Adipose tissue (tissue), 3 donors: ENCODE data around the gene PACSIN1. TPM values are rescaled to one million over a fixed set of nuclear protein-coding genes. Genes with fewer than 3 reads are reported as not detected.

Experiments
- H3K27ac ChIP-seq: one replicate; pipeline ENCODE4 v1.5.1; 2013; ENCODE audit warnings: low read depth, low read length
- WGBS, 3 donors: extraction: QIAGEN DNeasy Blood & Tissue Kit; methylation state at CpG; one replicate each; pipeline ENCODE4 v1.1.7; 2013; 5-methylcytosine and 5-hydroxymethylcytosine counted together
- polyA plus RNA-seq, 3 donors: library from polyadenylated mRNA; stranded (reverse); fragments of 200-250 nt; gene quantifications; one replicate each; pipeline ENCODE4 v1.2.3, GENCODE V29; 2013
- donor health status: healthy with polysubstance abuse.
- donor health status: Bipolar disorder and iron deficiency.
- donor health status: healthy.

The PACSIN1 gene
- polyA plus RNA-seq, 3 donors = 0.17 to 0.21 TPM; not detected in 1

DNA sequence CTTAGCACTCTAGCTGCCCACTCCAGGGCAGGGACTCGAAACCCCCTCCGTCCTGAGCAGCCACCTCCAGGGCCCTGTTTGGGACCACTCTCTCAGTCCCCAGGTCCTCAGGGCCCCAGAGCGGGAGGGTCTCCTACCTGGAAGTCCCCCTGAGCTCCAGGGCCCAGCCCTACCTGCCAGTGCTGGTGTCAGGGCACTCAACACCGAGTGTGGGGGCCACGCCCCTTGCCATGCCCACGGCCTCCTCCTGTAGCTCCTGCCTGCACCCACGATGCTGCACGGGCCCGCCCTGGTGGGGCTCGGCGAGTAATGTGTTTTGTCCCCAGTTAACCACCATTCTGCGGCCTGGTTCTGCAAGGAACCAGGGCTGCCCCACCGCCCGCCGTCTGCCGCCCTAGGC, 68.8 kb downstream of the PACSIN1 start:
- no peak overlapping the region for H3K27ac ChIP-seq
- WGBS, 3 donors = 84 to 89% (median 88%) methylated on average over 16 of the region's 16 CpGs

DNA sequence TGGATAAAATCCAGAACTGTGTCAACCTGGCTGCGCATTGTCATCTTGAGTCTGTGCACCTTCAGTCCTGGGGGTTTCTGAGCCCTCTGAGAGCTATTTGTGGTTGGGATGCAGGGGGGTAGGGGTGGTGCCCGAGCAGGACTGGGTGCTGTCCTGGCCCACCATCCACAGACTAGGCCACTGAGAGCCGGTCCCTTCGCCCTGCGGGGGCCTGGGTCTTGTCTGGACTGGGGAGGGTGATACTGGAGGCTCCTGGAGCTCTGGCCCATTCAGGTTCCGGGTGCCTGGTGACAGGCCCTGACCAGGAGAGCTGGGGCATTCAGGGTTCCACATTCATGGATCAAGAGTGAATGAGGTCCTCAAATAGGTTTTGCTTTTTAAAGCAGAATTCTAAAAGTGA, 69.3 kb downstream of the PACSIN1 start:
- no peak overlapping the region for H3K27ac ChIP-seq

DNA sequence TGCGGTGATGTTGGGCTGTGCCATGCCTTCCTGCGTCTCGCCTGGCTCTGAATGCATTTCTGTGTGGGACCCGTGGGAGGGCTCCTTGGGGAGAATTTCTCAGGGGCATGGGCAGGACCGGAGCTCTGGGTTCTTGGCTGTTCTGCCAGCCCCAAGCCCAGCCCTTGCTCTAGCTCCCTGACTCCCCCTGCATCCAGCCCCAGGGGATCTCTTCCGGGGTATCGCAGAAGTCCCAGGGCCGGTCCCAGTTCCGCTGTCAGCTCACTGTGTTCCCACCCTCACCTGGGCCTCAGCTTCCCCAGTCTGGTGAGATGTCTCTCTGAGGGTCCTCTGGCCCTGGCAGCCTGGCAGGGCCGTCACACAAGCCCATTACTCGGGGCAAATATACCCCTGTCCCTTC, 69.8 kb downstream of the PACSIN1 start:
- WGBS, 3 donors = 82 to 95% (median 84%) methylated on average over 11 of the region's 11 CpGs
- H3K27ac ChIP-seq = no peak overlapping the region

More for the DNA sequence above, 69.3 kb downstream of the PACSIN1 start:
- 92 to 96% (median 95%) methylated on average over 6 of the region's 6 CpGs for WGBS, 3 donors

DNA sequence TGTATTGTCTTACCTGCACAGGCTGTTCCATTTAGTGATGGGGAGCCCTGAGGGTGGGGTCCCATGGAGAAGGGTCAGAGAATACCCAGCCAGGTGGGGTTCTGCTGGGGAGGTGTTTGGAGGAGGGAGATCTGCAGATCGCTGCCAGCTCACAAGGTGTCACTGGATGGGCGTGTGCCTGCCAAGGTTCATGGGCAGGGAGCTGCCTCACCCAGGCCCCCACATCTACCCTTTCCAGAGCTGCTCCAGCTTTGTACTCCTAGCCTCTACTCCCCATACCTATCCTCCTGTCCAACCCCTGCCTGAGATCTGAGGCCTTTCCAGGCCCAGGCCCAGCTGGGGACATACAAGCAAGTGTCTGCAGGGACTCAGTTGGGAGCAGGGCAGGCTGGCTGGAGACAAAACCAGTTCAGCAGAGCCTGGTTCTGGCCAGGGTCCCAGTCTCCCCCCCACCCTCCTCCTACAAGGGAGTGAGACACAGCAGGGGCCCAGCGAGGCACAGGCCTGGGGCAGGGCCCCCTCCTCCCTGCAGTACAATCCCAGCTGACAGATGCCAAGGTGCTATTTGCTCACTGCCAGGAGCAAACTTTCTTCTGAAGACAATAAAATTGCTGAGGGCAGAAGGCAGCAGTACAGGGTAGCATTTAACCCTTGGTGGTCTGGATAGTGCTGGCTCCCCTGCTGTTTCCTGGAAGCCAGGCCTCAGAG, 70.5 kb downstream of the PACSIN1 start:
- H3K27ac ChIP-seq = no peak overlapping the region
- 36 to 95% (median 92%) methylated on average over 3 of the region's 3 CpGs for WGBS, 3 donors

DNA sequence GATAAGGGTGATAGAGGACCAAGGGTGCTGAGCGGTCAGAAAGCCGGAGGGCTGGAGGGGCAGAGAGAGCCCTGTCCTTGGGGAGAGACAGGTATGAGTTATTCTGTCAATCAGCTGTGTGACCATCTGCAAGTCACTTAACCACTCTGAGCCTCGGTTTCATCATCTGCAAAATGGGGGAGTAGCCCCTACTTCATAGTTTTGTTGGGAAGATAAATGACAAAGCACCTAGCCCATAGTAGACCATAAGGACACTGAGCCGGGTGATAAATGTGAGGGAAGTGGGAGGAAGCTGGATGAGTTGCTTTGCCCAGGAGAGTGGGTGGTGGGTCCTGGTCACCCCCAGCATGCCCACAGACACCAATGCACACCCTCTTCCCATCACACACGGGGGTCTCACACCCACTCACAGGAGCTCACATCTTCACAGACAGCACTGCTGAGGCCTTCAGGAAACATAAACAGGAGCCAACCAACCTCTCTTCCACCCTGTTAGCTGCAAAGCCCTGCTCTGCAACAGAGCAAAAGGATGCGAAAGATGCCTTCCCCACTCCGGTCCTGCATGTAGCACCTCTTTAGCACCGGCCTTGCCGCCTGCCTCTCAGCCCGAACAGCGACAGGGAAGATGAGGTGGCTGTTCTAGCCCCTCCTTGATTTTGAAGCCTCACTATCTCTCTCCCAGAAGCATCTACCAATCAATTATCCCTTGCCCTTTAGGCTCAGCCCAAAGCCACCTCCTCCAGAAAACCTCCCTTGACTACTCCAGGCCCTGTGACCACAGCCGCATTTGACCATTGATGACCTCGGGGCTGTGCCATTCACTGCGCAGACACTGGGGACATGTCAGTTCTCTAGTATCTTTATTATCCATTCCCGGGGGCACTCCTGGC, 71.3 kb downstream of the PACSIN1 start:
- WGBS, 3 donors = 90 to 94% (median 91%) methylated on average over 15 of the region's 15 CpGs
- H3K27ac ChIP-seq = no peak overlapping the region

DNA sequence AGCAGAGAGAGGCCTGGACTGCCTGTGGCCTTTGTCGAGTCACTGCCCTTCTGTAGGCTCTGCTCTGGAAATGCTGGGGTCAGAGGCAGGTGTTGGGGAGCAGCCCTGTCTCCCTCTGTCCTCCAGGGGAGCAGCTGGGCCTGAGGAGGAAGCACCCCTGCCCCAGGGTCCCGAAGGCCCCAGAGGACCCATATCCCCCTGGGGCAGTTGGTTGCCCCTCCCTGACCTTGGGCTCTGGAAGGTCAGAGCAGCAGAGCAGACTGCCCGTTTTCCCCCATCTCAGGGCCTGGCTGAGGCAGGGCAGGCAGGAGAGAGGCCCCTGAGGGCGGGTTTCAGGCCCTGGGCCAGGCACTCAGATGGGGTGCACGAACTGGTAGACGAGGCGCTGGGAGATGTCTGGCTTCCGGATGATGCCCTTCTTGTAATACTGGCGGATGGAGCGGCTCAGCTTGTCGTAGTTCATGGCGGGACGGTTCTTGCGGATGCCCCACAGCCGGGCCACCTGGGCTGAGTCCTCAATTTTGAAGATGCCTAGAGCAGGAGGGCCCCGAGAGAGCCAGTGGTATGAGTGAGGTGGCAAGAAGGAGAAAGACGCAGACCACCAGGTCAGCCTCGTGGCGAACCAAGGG, 72.2 kb downstream of the PACSIN1 start:
- 89 to 93% (median 90%) methylated on average over 18 to 19 of the region's 19 CpGs for WGBS, 3 donors
- no peak overlapping the region for H3K27ac ChIP-seq

DNA sequence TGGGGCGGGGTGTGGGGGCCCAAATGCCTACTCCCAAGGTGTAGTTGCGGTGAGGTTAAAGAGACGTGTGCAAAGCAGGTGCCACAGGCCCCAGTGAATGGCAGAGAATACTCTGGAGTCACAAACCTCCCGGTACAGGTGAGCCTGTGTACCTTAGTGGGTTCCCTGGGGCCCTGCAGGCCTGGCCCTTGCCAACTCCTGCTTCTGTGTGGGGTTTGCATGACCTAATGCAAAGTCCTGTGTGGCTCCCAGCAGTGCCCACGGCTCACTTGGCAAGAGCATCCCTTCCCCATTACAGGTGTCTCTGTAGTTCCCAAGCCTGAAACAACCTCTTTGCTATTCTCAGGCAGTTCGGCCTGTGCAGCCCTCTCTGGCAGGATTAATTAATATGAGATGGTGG, 72.7 kb downstream of the PACSIN1 start:
- WGBS, 3 donors = 87 to 90% (median 90%) methylated on average over 6 of the region's 6 CpGs

DNA sequence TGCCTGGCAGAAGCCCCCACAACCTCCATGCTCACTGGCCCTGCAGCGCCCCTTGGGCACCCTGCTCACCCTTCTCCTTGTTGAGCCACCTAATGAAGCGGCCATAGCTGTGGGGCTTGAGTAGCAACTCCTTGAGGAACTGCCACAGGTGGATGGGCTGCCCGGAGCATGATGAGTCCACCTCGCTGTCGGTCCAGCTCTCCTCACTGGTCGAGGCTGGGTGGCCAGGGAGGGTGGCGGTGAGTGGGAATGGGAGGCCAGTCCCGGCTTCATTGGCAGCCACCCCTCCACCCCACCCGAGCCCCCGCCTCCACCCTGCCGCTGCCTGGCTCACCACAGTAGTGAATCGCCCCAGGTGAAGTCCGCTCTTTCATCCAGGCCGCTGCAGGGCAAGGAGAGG, 73.3 kb downstream of the PACSIN1 start:
- no peak overlapping the region for H3K27ac ChIP-seq
- WGBS, 3 donors = 82 to 86% (median 82%) methylated on average over 14 of the region's 14 CpGs

More for the DNA sequence above, 72.7 kb downstream of the PACSIN1 start:
- no peak overlapping the region for H3K27ac ChIP-seq

DNA sequence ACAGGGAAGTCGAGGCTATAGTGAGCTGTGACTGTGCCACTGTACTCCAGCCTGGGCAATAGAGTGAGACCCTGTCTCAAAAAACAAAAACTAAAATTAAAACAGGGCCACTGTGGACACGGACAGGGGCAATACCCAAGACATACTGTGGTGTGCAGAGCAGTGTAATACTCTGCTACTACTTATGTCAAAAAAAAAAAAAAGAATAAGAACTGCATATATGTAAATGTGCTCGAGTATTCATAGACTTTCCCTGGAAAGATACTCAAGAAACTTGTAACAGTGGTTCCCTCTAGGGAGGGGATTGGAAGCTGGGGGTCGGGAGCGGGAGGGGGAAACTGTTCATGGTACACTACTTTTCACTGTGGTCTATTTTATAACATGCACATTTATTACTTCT, 74.3 kb downstream of the PACSIN1 start:
- WGBS, 3 donors = 71 to 81% (median 72%) methylated on average over 5 of the region's 5 CpGs
- H3K27ac ChIP-seq = no peak overlapping the region

DNA sequence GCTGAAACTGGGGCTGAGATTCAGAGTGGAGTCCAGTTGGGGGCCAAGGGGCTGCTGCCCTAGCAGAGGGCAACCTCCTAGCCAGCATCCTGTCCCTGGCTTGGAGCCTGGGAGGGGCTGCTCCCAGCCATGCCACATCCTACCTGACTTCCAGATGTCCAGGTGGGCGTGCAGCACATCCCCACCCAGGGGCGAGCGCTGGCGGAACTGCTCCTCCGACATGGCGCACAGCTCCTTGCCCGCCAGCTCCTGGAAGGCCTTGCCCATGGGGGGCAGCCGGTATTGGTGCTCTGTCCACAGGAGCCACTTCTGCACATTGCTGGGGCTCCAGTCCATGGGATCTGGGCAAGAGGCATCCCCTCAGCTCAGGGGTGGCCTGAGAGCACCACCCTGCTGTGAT, 75.0 kb downstream of the PACSIN1 start:
- 94 to 96% (median 95%) methylated on average over 8 of the region's 8 CpGs for WGBS, 3 donors
- no peak overlapping the region for H3K27ac ChIP-seq

DNA sequence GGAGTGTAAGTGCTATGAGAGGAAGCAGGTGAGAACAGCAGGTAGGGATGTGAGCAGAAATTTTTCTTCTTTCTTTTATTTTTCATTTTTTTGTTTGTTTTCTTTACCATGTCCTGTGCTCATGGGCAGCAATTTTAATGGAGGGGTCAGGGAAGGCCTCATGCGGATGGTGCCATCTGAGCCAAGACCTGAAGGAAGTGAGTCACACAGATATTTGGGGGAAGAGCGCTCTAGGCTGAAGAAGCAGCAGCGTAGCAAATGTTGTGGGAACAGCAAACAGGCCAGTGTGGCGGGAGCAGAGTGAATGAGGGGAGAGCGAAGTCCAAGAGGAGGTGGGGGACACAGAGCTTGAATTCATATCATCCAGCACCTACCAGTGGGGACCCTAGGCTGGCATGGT, 77.5 kb downstream of the PACSIN1 start:
- 75 to 89% (median 76%) methylated on average over 5 of the region's 5 CpGs for WGBS, 3 donors
- no peak overlapping the region for H3K27ac ChIP-seq

DNA sequence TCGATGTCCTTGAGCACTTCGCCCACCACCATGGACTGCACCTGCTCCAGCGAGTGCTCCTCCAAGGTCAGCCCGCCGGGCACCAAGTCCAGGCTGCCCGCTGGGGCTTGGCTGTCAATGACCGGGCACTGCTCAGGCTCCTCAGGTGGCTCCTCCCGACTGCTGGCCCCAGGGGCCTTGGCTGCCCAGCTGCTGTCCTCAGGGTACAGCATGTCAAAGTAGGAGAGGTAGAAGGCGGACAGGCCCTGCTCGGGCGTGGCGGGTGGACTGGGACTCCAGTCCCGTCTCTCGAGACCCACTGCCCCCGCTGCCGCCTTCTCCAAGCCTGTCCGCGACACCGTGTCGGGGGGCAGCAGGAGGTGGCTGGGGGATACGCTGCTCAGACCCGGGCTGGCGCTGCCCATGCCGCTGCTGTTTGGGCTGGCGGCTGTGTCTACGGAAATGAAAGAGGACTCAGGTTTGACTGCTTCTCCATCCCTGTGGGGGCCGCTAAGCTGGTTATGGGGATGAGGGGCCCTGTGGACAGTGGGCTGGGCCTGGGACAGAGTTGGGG, 78.3 kb downstream of the PACSIN1 start:
- WGBS, 3 donors = 79 to 97% (median 97%) methylated on average over 25 to 27 of the region's 27 CpGs
- no peak overlapping the region for H3K27ac ChIP-seq

DNA sequence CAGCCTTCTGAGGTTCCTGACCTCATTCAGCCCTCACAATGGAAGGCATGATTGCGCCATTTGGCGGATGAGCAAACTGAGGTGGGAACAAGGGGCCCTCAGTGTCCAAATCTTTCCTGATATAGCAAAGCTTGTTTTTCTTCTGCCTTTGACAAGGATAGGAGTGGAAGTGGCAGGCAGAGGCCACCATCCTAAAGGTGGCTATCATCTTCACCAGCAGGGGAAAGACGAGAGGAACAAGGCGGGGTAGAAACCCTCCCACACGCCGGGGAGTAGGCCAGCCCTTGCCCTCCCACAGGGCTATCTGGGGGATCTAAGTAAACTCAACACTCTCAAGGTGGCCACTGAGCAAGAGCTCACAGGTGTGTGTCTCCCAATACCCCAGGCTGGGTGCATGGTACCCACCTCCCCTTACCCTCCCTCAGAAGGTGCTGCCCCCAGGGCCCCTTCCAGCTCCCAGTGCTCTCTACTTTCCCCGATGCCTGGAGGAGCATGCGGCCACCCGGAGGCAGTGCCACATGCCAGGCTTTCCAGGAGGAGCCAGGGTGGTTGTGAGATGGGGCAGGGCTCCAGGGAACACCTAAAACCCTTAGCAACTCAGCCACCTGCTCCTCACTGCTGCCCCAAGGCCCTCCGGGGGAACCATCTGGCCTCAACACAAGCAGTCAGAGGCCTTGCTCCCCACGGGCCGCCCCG, 79.0 kb downstream of the PACSIN1 start:
- H3K27ac ChIP-seq = no peak overlapping the region
- WGBS, 3 donors = 80 to 89% (median 80%) methylated on average over 13 of the region's 13 CpGs

DNA sequence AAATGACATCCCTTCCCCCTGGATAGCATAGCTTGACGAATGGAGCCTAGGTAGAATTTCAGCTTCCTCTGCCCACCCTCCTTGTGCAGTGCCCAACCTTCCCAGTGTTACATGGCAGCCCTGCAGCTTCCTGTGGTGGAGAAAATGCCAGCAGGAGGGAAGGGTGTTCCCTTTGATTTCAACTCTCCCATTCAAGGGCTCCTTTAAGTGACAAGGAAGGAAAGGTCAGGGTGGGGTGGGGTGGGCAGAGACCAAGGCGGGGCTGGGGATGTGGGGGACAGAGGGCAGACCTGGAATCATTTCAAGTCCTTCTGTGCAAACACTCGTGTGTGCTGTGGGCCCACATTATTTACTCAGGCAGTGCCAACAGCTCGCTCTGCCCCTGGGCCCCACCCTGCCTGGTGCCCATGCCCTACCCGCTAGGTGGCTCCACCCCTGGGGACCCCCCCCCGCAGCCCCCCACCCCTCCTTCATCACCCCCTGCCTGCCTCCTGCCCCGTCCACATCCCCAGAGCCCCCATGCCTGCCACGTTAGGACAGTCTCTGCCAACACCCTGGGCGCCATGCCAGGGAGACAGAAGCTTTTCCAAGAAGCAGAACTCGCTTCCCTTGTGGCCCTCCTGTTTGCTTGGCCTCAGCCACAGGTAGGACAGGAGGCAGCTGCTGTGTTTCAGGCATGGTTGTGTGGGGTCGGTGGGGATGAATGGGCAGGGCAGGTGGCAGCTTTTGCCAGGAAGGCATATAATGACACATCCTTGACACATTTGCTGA, 80.9 kb downstream of the PACSIN1 start:
- 11 to 26% (median 20%) methylated on average over 10 to 11 of the region's 11 CpGs for WGBS, 3 donors
- no peak overlapping the region for H3K27ac ChIP-seq

DNA sequence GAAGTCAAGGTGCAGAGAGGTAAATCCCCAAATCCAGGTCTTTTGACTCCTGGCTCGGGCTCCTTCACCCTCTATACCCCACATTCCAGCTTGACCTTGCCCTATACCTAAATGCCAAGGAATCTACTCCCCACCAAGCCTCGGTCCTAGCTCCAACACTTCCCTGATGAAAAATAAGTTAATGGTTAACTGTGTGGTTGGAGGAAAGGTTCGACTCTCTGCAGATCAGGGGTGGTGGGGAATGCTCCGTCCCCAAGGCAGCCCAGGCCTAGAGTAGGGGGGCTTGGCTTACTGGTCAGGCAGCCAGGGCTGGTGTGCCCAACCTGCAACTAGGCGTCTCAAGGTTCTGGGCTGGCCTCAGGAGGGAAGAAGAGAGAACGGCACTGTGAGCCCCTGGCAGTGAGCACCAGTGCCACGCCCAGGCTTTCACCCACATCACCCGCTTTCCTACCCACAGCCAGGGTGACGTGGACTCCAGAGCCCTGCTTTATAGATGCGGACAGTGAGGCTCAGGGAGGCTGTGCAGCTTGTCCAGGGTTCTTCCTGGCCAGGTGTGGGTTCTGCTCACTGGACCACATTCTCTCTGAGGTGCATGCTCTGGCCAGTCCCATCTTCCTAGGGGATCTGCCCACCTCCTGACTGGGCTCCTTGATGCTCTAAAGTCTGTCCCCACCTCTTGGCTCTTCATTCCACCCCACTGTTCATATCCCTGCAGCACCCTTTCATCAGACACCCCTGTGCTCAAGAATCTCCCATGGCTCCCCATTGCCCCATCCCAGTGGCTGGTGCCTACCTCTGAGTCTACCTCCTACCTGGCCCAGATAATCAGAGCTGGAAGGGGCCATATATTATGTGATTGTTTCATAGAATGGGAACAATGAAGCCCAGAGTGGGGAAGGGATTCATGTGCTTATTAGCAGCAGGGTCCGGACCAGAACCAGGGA, 82.1 kb downstream of the PACSIN1 start:
- 73 to 89% (median 85%) methylated on average over 11 of the region's 11 CpGs for whole genome bisulfite sequencing, 3 donors

DNA sequence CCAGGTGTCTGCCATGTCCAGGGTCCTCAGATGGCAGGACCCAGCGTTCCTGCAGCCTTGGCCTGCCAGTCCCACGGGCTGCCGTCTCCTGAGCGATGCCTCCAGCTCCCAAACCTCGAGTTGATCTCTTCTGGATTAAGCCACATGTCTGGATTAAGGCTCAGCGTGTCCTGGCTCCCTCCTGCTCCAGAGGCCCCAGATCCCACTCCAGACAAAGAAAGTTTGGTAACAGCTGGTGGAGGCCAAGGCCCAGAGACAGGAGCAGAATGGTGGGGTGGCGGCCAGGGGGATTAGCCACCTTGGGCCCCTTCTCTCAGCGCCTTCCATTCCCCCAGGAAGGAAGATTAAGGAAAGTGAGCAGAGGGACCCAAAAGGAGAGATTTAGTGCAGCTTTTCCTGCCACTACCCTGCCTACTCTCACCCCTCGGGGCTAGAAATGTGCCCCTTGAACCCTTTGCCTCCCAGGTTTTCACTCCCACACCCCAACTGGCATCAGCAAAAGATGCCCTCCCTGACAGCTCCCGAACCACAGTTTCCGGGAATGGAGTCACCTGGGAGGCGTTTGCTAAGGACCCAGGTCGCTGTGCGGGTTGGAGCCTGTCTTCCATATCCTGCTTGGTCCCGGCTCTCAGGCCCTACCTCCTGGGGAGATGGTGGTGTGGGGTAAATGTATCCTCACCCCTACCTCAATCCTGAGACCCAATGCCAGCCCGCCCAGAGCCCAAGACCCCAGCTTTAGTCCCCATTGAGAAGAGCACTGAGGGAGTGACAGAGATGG, 83.3 kb downstream of the PACSIN1 start:
- no peak overlapping the region for H3K27ac ChIP-seq
- 85 to 88% (median 88%) methylated on average over 16 of the region's 16 CpGs for WGBS, 3 donors

More for the DNA sequence above, 82.1 kb downstream of the PACSIN1 start:
- no peak overlapping the region for H3K27ac ChIP-seq
